Measurements from ENCODE around the gene RARB.

RARB gene

GRCh38 chr3:25476639-25477038 is 48.6 kb downstream of the RARB start:
- Histone ChIP-seq H3K4me3 (ENCODE audit: low read depth, low read length) (no peak overlapping the region), H3K36me3 (replicated peaks) (peaks cover 7% of the 10 kb centered on the region), H3K27me3 (replicated peaks) (no peaks in the 10 kb centered on the region), H3K27ac (no peak overlapping the region)
- no peak for TF ChIP-seq CTCF (IDR thresholded peaks at IDR 0.05; ENCODE audit: low read depth, low read length, missing control alignments)
- in situ Hi-C loops (cut with HindIII; ENCODE audit: low pct_ligation_motif_present, low sequenced_read_pairs), result no loop called here
- DNase-seq, result no peak

- Histone ChIP-seq H3K4me3 (ENCODE audit: low read depth, low read length) (no peak overlapping the region), H3K36me3 (replicated peaks) (peaks cover 7% of the 10 kb centered on the region), H3K27ac (peak overlapping the region; percentile 61), H3K27me3 (replicated peaks) (no peaks in the 10 kb centered on the region)
- in situ Hi-C loops (cut with HindIII; ENCODE audit: low pct_ligation_motif_present, low sequenced_read_pairs), result no loop called here
- no peak for DNase-seq
- no peak for TF ChIP-seq CTCF (IDR thresholded peaks at IDR 0.05; ENCODE audit: low read depth, low read length, missing control alignments)
These were observed 50.2 kb downstream of the RARB start for GRCh38 chr3:25478211-25478757.

- Histone ChIP-seq H3K4me3 (ENCODE audit: low read depth, low read length) (no peak overlapping the region), H3K27ac (peak overlapping the region; percentile 61), H3K27me3 (replicated peaks) (no peaks in the 10 kb centered on the region), H3K36me3 (replicated peaks) (peaks cover 7% of the 10 kb centered on the region)
- no peak for DNase-seq
- in situ Hi-C loops (cut with HindIII; ENCODE audit: low pct_ligation_motif_present, low sequenced_read_pairs), result no loop called here
- TF ChIP-seq CTCF (IDR thresholded peaks at IDR 0.05; ENCODE audit: low read depth, low read length, missing control alignments), result no peak
These were observed 51.1 kb downstream of the RARB start for GRCh38 chr3:25478964-25479726.

- in situ Hi-C loops (cut with HindIII; ENCODE audit: low pct_ligation_motif_present, low sequenced_read_pairs), result no loop called here
- H3K27ac ChIP-seq, result peak overlapping the region; percentile 61
- no peak for TF ChIP-seq CTCF (IDR thresholded peaks at IDR 0.05; ENCODE audit: low read depth, low read length, missing control alignments)
- no peak for DNase-seq
- H3K27me3 ChIP-seq (replicated peaks), result no peaks in the 10 kb centered on the region
- H3K4me3 ChIP-seq (ENCODE audit: low read depth, low read length), result no peak overlapping the region
- H3K36me3 ChIP-seq (replicated peaks), result peaks cover 7% of the 10 kb centered on the region
These were observed 51.6 kb downstream of the RARB start for GRCh38 chr3:25479727-25480010.

GRCh38 chr3:25480811-25481210 is 52.7 kb downstream of the RARB start:
- Histone ChIP-seq H3K4me3 (ENCODE audit: low read depth, low read length) (no peak overlapping the region), H3K36me3 (replicated peaks) (peaks cover 4% of the 10 kb centered on the region), H3K27me3 (replicated peaks) (no peaks in the 10 kb centered on the region), H3K27ac (peak overlapping the region; percentile 91)
- in situ Hi-C loops (cut with HindIII; ENCODE audit: low pct_ligation_motif_present, low sequenced_read_pairs), result no loop called here
- DNase-seq, result no peak
- no peak for TF ChIP-seq CTCF (IDR thresholded peaks at IDR 0.05; ENCODE audit: low read depth, low read length, missing control alignments)

- H3K4me3 ChIP-seq (ENCODE audit: low read depth, low read length), result no peak overlapping the region
- H3K27ac ChIP-seq, result peak overlapping the region; percentile 91
- no peaks in the 10 kb centered on the region for H3K27me3 ChIP-seq (replicated peaks)
- no peaks in the 10 kb centered on the region for H3K36me3 ChIP-seq (replicated peaks)
- in situ Hi-C loops (cut with HindIII; ENCODE audit: low pct_ligation_motif_present, low sequenced_read_pairs), result no loop called here
- TF ChIP-seq CTCF (IDR thresholded peaks at IDR 0.05; ENCODE audit: low read depth, low read length, missing control alignments), result no peak
- DNase-seq, result no peak
These were observed 53.3 kb downstream of the RARB start for GRCh38 chr3:25481386-25481785.
